SK-N-MC (cell line): ENCODE measurements around the gene KLF9.

ENCODE experiments used
- EZH2 ChIP-seq: fragments of 200-600 bp; sonication (generic); IDR thresholded peaks from one replicate; pipeline ENCODE4 v1.6.1; 2017; ENCODE audit warnings: antibody characterized with exemption
- FOXP2 ChIP-seq: optimal IDR thresholded peaks from 2 replicates; pipeline ENCODE3; 2011; ENCODE audit warnings: mild to moderate bottlenecking, moderate library complexity; ENCODE audit not compliant: insufficient read depth; ENCODE audit errors: extremely low read length, control extremely low read depth
- POLR2AphosphoS5 ChIP-seq: IDR thresholded peaks from 2 replicates; pipeline ENCODE4 v1.6.1; 2012; ENCODE audit warnings: mild to moderate bottlenecking, low read depth, low read length, borderline replicate concordance

DNA sequence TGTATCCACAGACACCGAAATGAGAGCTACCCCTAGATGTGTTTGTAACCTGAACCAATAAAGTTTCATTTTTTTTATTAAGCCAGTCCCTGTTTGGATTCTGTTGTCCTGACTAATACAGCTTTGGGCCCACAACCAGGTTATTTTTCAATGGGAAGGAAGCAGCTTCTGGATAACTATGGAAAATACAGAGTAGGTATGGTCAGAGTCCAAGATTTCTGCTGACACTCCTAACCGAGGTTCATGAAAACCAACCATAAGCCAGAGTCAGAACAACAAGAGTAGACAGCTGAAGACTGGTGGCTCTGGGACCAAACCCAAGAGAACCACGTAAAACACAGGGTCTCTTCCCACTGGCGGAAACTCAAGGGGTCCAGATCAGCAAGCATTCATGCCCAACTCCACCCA is 10.8 kb downstream of the KLF9 start:
- TF ChIP-seq EZH2: no peak
- TF ChIP-seq POLR2AphosphoS5: no peak
- TF ChIP-seq FOXP2: no peak
